Muscle layer of duodenum (tissue), 2 donors: ENCODE measurements around the gene DAPK2.
"Not testable (repeated sequence)": the region's sequence is repeated elsewhere in the genome, so short reads cannot be mapped to it uniquely, and the experiment has no call there.

ENCODE experiments used
- H3K27ac ChIP-seq: one replicate; pipeline ENCODE4 v1.7.0; 2013; ENCODE audit warnings: mild to moderate bottlenecking, low read length
- H3K27me3 ChIP-seq: one replicate; pipeline ENCODE4 v1.7.0; 2013; ENCODE audit warnings: low read depth, mild to moderate bottlenecking, control low read depth, low read length
- H3K36me3 ChIP-seq, 2 donors: one replicate each; pipeline ENCODE4 v1.7.0; 2013; ENCODE audit warnings: low read length in 2 of 2, control low read depth in 1 of 2, mild to moderate bottlenecking in 1 of 2; ENCODE audit not compliant: insufficient read depth in 2 of 2, control insufficient read depth in 1 of 2
- H3K4me1 ChIP-seq, 2 donors: one replicate each; pipeline ENCODE4 v1.7.0; 2013; ENCODE audit warnings: low read length in 2 of 2, mild to moderate bottlenecking in 2 of 2, control low read depth in 1 of 2, moderate library complexity in 1 of 2; ENCODE audit not compliant: insufficient read depth in 2 of 2, control insufficient read depth in 1 of 2
- H3K4me3 ChIP-seq, 2 donors: one replicate each; pipeline ENCODE4 v1.7.0; 2013; ENCODE audit warnings: low read length in 2 of 2, low read depth in 1 of 2, mild to moderate bottlenecking in 1 of 2
- H3K9me3 ChIP-seq, 2 donors: one replicate each; pipeline ENCODE4 v1.7.0; 2013; ENCODE audit warnings: low read length in 2 of 2, control low read depth in 1 of 2, mild to moderate bottlenecking in 1 of 2; ENCODE audit not compliant: control insufficient read depth in 1 of 2
- donor health status: healthy.

DAPK2 gene

GRCh38 chr15:64071931-64072765 is 25.9 kb upstream of the DAPK2 start:
- peaks cover 0 to 16% of the 10 kb centered on the region in 2 donors for H3K4me1 ChIP-seq
- no peaks in the 10 kb centered on the region for H3K27me3 ChIP-seq
- H3K9me3 ChIP-seq, result no peaks in the 10 kb centered on the region
- H3K4me3 ChIP-seq, result no peak overlapping the region
- peaks cover 16 to 28% of the 10 kb centered on the region in 2 donors for H3K36me3 ChIP-seq
- peak overlapping the region; percentile 3 for H3K27ac ChIP-seq

- peaks cover 0 to 16% of the 10 kb centered on the region in 2 donors for H3K4me1 ChIP-seq
- peak overlapping the region; percentile 3 for H3K27ac ChIP-seq
Observed at GRCh38 chr15:64070965-64071851, 24.9 kb upstream of the DAPK2 start.

GRCh38 chr15:64070106-64070505 is 23.8 kb upstream of the DAPK2 start:
- H3K4me3 ChIP-seq, result no peak overlapping the region
- H3K27ac ChIP-seq, result no peak overlapping the region
- no peaks in the 10 kb centered on the region for H3K27me3 ChIP-seq
- H3K4me1 ChIP-seq, result peaks cover 0 to 16% of the 10 kb centered on the region in 2 donors
- H3K36me3 ChIP-seq, result peaks cover 12 to 24% of the 10 kb centered on the region in 2 donors
- H3K9me3 ChIP-seq, result no peaks in the 10 kb centered on the region

More at GRCh38 chr15:64070965-64071851, 24.9 kb upstream of the DAPK2 start:
- H3K36me3 ChIP-seq, result peaks cover 16 to 28% of the 10 kb centered on the region in 2 donors
- H3K9me3 ChIP-seq, result no peaks in the 10 kb centered on the region
- no peaks in the 10 kb centered on the region for H3K27me3 ChIP-seq
- H3K4me3 ChIP-seq, result no peak overlapping the region

GRCh38 chr15:64068133-64068532 is 21.8 kb upstream of the DAPK2 start:
- H3K27ac ChIP-seq, result no peak overlapping the region
- H3K27me3 ChIP-seq, result no peaks in the 10 kb centered on the region
- peaks cover 0 to 16% of the 10 kb centered on the region in 2 donors for H3K4me1 ChIP-seq

GRCh38 chr15:64067564-64068030 is 21.3 kb upstream of the DAPK2 start:
- H3K36me3 ChIP-seq, result peaks cover 6 to 16% of the 10 kb centered on the region in 2 donors
- no peak overlapping the region for H3K4me3 ChIP-seq
- H3K4me1 ChIP-seq, result peaks cover 0 to 16% of the 10 kb centered on the region in 2 donors
- no peaks in the 10 kb centered on the region for H3K9me3 ChIP-seq
- H3K27ac ChIP-seq, result no peak overlapping the region
- H3K27me3 ChIP-seq, result no peaks in the 10 kb centered on the region

More at GRCh38 chr15:64068133-64068532, 21.8 kb upstream of the DAPK2 start:
- Histone ChIP-seq H3K9me3 (no peaks in the 10 kb centered on the region), H3K4me3 (no peak overlapping the region), H3K36me3 (peaks cover 6 to 16% of the 10 kb centered on the region in 2 donors)

GRCh38 chr15:64066451-64066850 is 20.2 kb upstream of the DAPK2 start:
- H3K27me3 ChIP-seq, result no peaks in the 10 kb centered on the region
- H3K36me3 ChIP-seq, result peaks cover 0 to 6% of the 10 kb centered on the region in 2 donors
- H3K27ac ChIP-seq, result no peak overlapping the region
- peaks cover 0 to 11% of the 10 kb centered on the region in 2 donors for H3K4me1 ChIP-seq
- no peak overlapping the region for H3K4me3 ChIP-seq
- no peaks in the 10 kb centered on the region for H3K9me3 ChIP-seq

GRCh38 chr15:64060716-64061115 is 14.4 kb upstream of the DAPK2 start:
- Histone ChIP-seq H3K27me3 (no peaks in the 10 kb centered on the region), H3K27ac (no peak overlapping the region), H3K9me3 (no peaks in the 10 kb centered on the region), H3K4me1 (no peaks in the 10 kb centered on the region), H3K36me3 (no peaks in the 10 kb centered on the region), H3K4me3 (no peak overlapping the region)

GRCh38 chr15:64059104-64059503 is 12.8 kb upstream of the DAPK2 start:
- not testable (repeated sequence) for H3K4me3 ChIP-seq, H3K36me3 ChIP-seq, H3K27me3 ChIP-seq, H3K9me3 ChIP-seq, H3K4me1 ChIP-seq, H3K27ac ChIP-seq

GRCh38 chr15:64058279-64058678 is 12.0 kb upstream of the DAPK2 start:
- Histone ChIP-seq H3K4me3 (no peak overlapping the region), H3K27me3 (no peaks in the 10 kb centered on the region), H3K9me3 (no peaks in the 10 kb centered on the region), H3K27ac (no peak overlapping the region), H3K36me3 (no peaks in the 10 kb centered on the region), H3K4me1 (no peaks in the 10 kb centered on the region)

- not testable (repeated sequence) for H3K27me3 ChIP-seq, H3K4me1 ChIP-seq, H3K27ac ChIP-seq, H3K4me3 ChIP-seq, H3K36me3 ChIP-seq, H3K9me3 ChIP-seq
Observed at GRCh38 chr15:64053674-64054073, 7.4 kb upstream of the DAPK2 start.

- H3K27ac ChIP-seq, result no peak overlapping the region
- no peak overlapping the region for H3K4me3 ChIP-seq
- H3K36me3 ChIP-seq, result no peaks in the 10 kb centered on the region
- H3K27me3 ChIP-seq, result peaks cover 4% of the 10 kb centered on the region
- no peaks in the 10 kb centered on the region for H3K9me3 ChIP-seq
- peaks cover 0 to 8% of the 10 kb centered on the region in 2 donors for H3K4me1 ChIP-seq
Observed at GRCh38 chr15:64052925-64053491, 6.7 kb upstream of the DAPK2 start.
